ENCODE measurements around the gene SYT7.
"Not testable (repeated sequence)": the region's sequence is repeated elsewhere in the genome, so short reads cannot be mapped to it uniquely, and the experiment has no call there.

The SYT7 gene

GRCh38 chr11:61472868-61473267 is 108.0 kb downstream of the SYT7 start:
- no peak overlapping the region for H2AK5ac ChIP-seq (ENCODE audit: low read length)
- no peak overlapping the region for H3K4me2 ChIP-seq (ENCODE audit: low read length)
- H2BK5ac ChIP-seq (ENCODE audit: low read depth, low read length, poor library complexity), result peak overlapping the region; percentile 38
- no peak overlapping the region for H3K27ac ChIP-seq (ENCODE audit: low read depth, low read length)
- peaks cover 4 to 5% of the 10 kb centered on the region in 2 experiments for H3K36me3 ChIP-seq (ENCODE audit: control insufficient read depth in 1 of 2, insufficient read depth in 2 of 2, low read length in 2 of 2)
- peaks cover 4 to 15% of the 10 kb centered on the region in 2 experiments for H3K4me1 ChIP-seq (ENCODE audit: control insufficient read depth in 1 of 2, insufficient read depth in 2 of 2, low read length in 2 of 2)
- peak overlapping the region; percentile 64 for H2BK120ac ChIP-seq (ENCODE audit: insufficient read depth, low read length, poor library complexity)
- no peak overlapping the region for H3K9ac ChIP-seq (ENCODE audit: low read length)
- H3K9me3 ChIP-seq (ENCODE audit: insufficient read depth, low read depth, low read length), result no peaks in the 10 kb centered on the region
- H4K12ac ChIP-seq (ENCODE audit: low read depth, low read length), result no peak overlapping the region
- H4K8ac ChIP-seq (ENCODE audit: low read depth, low read length), result peak overlapping the region; percentile 34
- peak in 1 of 2 donors; percentile 20 for DNase-seq
- no peaks in the 10 kb centered on the region for H3K79me2 ChIP-seq (ENCODE audit: control insufficient read depth, insufficient read depth, low read length, poor library complexity)
- no peaks in the 10 kb centered on the region for H3K27me3 ChIP-seq (ENCODE audit: insufficient read depth, low read length)
- WGBS (ENCODE audit: extremely low coverage, insufficient coverage, insufficient read length), result no CpG with 5 or more reads among the region's 5 CpGs
- no peak overlapping the region for H3K4me3 ChIP-seq (ENCODE audit: low read depth, low read length)
- H2BK12ac ChIP-seq (ENCODE audit: low read length), result peak overlapping the region; percentile 58
- no peak overlapping the region for H3K23ac ChIP-seq (ENCODE audit: low read length)
- H2AFZ ChIP-seq (ENCODE audit: insufficient read depth, low read length, poor library complexity), result no peak overlapping the region
- H4K91ac ChIP-seq (ENCODE audit: low read depth, low read length), result peak overlapping the region; percentile 81
- H3K14ac ChIP-seq (ENCODE audit: low read length), result peak overlapping the region; percentile 56
- no peak overlapping the region for H3K4ac ChIP-seq (ENCODE audit: low read depth, low read length)
- peaks cover 3% of the 10 kb centered on the region for H3K79me1 ChIP-seq (ENCODE audit: low read length)
- H3K18ac ChIP-seq (ENCODE audit: low read length), result peak overlapping the region; percentile 47

GRCh38 chr11:61472282-61472681 is 108.6 kb downstream of the SYT7 start:
- Histone ChIP-seq H3K4me1 (ENCODE audit: control insufficient read depth in 1 of 2, insufficient read depth in 2 of 2, low read length in 2 of 2) (peaks cover 4 to 12% of the 10 kb centered on the region in 2 experiments), H4K91ac (ENCODE audit: low read depth, low read length) (no peak overlapping the region), H4K12ac (ENCODE audit: low read depth, low read length) (no peak overlapping the region), H2BK5ac (ENCODE audit: low read depth, low read length, poor library complexity) (peak overlapping the region; percentile 1), H2BK12ac (ENCODE audit: low read length) (no peak overlapping the region), H3K9me3 (ENCODE audit: insufficient read depth, low read depth, low read length) (no peaks in the 10 kb centered on the region), H2AFZ (ENCODE audit: insufficient read depth, low read length, poor library complexity) (no peak overlapping the region), H2BK120ac (ENCODE audit: insufficient read depth, low read length, poor library complexity) (no peak overlapping the region), H3K79me1 (ENCODE audit: low read length) (peaks cover 3% of the 10 kb centered on the region), H3K4me2 (ENCODE audit: low read length) (no peak overlapping the region), H3K36me3 (ENCODE audit: control insufficient read depth in 1 of 2, insufficient read depth in 2 of 2, low read length in 2 of 2) (peaks cover 4 to 5% of the 10 kb centered on the region in 2 experiments), H3K18ac (ENCODE audit: low read length) (no peak overlapping the region), H4K8ac (ENCODE audit: low read depth, low read length) (peak overlapping the region; percentile 24), H3K14ac (ENCODE audit: low read length) (no peak overlapping the region), H3K27ac (ENCODE audit: low read depth, low read length) (peak overlapping the region; percentile 58), H3K4ac (ENCODE audit: low read depth, low read length) (no peak overlapping the region), H3K9ac (ENCODE audit: low read length) (no peak overlapping the region), H3K23ac (ENCODE audit: low read length) (no peak overlapping the region), H3K4me3 (ENCODE audit: low read depth, low read length) (no peak overlapping the region), H3K79me2 (ENCODE audit: control insufficient read depth, insufficient read depth, low read length, poor library complexity) (no peaks in the 10 kb centered on the region), H2AK5ac (ENCODE audit: low read length) (no peak overlapping the region), H3K27me3 (ENCODE audit: insufficient read depth, low read length) (no peaks in the 10 kb centered on the region)
- no CpG with 5 or more reads among the region's 5 CpGs for WGBS (ENCODE audit: extremely low coverage, insufficient coverage, insufficient read length)
- DNase-seq, result peak; percentile 85 to 88

- H4K91ac ChIP-seq (ENCODE audit: low read depth, low read length), result no peak overlapping the region
Measured at GRCh38 chr11:61468002-61468401, 112.9 kb downstream of the SYT7 start.

GRCh38 chr11:61467602-61468001 is 113.3 kb downstream of the SYT7 start:
- not testable (repeated sequence) for H2BK5ac ChIP-seq (ENCODE audit: low read depth, low read length, poor library complexity); H3K9ac ChIP-seq (ENCODE audit: low read length); H3K4me1 ChIP-seq (ENCODE audit: control insufficient read depth in 1 of 2, insufficient read depth in 2 of 2, low read length in 2 of 2); H3K18ac ChIP-seq (ENCODE audit: low read length); H2AFZ ChIP-seq (ENCODE audit: insufficient read depth, low read length, poor library complexity); H3K27ac ChIP-seq (ENCODE audit: low read depth, low read length); H3K36me3 ChIP-seq (ENCODE audit: control insufficient read depth in 1 of 2, insufficient read depth in 2 of 2, low read length in 2 of 2); H2BK120ac ChIP-seq (ENCODE audit: insufficient read depth, low read length, poor library complexity); H3K14ac ChIP-seq (ENCODE audit: low read length); H3K9me3 ChIP-seq (ENCODE audit: insufficient read depth, low read depth, low read length); H3K4me2 ChIP-seq (ENCODE audit: low read length); DNase-seq; H3K23ac ChIP-seq (ENCODE audit: low read length); H2AK5ac ChIP-seq (ENCODE audit: low read length); H3K4me3 ChIP-seq (ENCODE audit: low read depth, low read length); H4K91ac ChIP-seq (ENCODE audit: low read depth, low read length); H2BK12ac ChIP-seq (ENCODE audit: low read length); H3K4ac ChIP-seq (ENCODE audit: low read depth, low read length); H3K79me2 ChIP-seq (ENCODE audit: control insufficient read depth, insufficient read depth, low read length, poor library complexity); H3K27me3 ChIP-seq (ENCODE audit: insufficient read depth, low read length); H3K79me1 ChIP-seq (ENCODE audit: low read length); H4K8ac ChIP-seq (ENCODE audit: low read depth, low read length); H4K12ac ChIP-seq (ENCODE audit: low read depth, low read length)
- no CpG with 5 or more reads among the region's 6 CpGs for WGBS (ENCODE audit: extremely low coverage, insufficient coverage, insufficient read length)

More at GRCh38 chr11:61468002-61468401, 112.9 kb downstream of the SYT7 start:
- H3K23ac ChIP-seq (ENCODE audit: low read length), result no peak overlapping the region
- no peak overlapping the region for H3K14ac ChIP-seq (ENCODE audit: low read length)
- no peak overlapping the region for H2BK5ac ChIP-seq (ENCODE audit: low read depth, low read length, poor library complexity)
- peaks cover 3 to 7% of the 10 kb centered on the region in 2 experiments for H3K4me1 ChIP-seq (ENCODE audit: control insufficient read depth in 1 of 2, insufficient read depth in 2 of 2, low read length in 2 of 2)
- no peak overlapping the region for H3K9ac ChIP-seq (ENCODE audit: low read length)
- no peaks in the 10 kb centered on the region for H3K9me3 ChIP-seq (ENCODE audit: insufficient read depth, low read depth, low read length)
- no peak overlapping the region for H3K4me3 ChIP-seq (ENCODE audit: low read depth, low read length)
- peaks cover 3% of the 10 kb centered on the region for H3K79me1 ChIP-seq (ENCODE audit: low read length)
- H3K27ac ChIP-seq (ENCODE audit: low read depth, low read length), result no peak overlapping the region
- H3K18ac ChIP-seq (ENCODE audit: low read length), result no peak overlapping the region
- no peak overlapping the region for H4K8ac ChIP-seq (ENCODE audit: low read depth, low read length)
- H3K27me3 ChIP-seq (ENCODE audit: insufficient read depth, low read length), result no peaks in the 10 kb centered on the region
- no peak overlapping the region for H2AK5ac ChIP-seq (ENCODE audit: low read length)
- H4K12ac ChIP-seq (ENCODE audit: low read depth, low read length), result no peak overlapping the region
- no peak overlapping the region for H2BK120ac ChIP-seq (ENCODE audit: insufficient read depth, low read length, poor library complexity)
- H3K4ac ChIP-seq (ENCODE audit: low read depth, low read length), result no peak overlapping the region
- no peak overlapping the region for H2AFZ ChIP-seq (ENCODE audit: insufficient read depth, low read length, poor library complexity)
- H3K79me2 ChIP-seq (ENCODE audit: control insufficient read depth, insufficient read depth, low read length, poor library complexity), result no peaks in the 10 kb centered on the region
- WGBS (ENCODE audit: extremely low coverage, insufficient coverage, insufficient read length), result no CpG with 5 or more reads among the region's 7 CpGs
- DNase-seq, result no peak
- peaks cover 4 to 5% of the 10 kb centered on the region in 2 experiments for H3K36me3 ChIP-seq (ENCODE audit: control insufficient read depth in 1 of 2, insufficient read depth in 2 of 2, low read length in 2 of 2)
- no peak overlapping the region for H3K4me2 ChIP-seq (ENCODE audit: low read length)
- H2BK12ac ChIP-seq (ENCODE audit: low read length), result no peak overlapping the region

Data from trophoblast cell (in vitro differentiated cells and primary cell).